HepG2 (cell line): Measurements from ENCODE around the gene OBSL1. TPM values are rescaled to one million over a fixed set of nuclear protein-coding genes. Genes with fewer than 3 reads are reported as not detected.
A peak's percentile ranks its signal among the peaks of the same experiment; 100 is the strongest.

Experiments
- ATF3 ChIP-seq: sonication (generic); formaldehyde crosslinking; IDR thresholded peaks from 2 replicates; pipeline ENCODE4 v1.4.0; 2020; ENCODE audit warnings: missing genetic modification reagents
- CCDC6 ChIP-seq: sonication (generic); formaldehyde crosslinking; IDR thresholded peaks from 2 replicates; pipeline ENCODE4 v1.8.1; 2022; ENCODE audit warnings: mild to moderate bottlenecking, missing genetic modification reagents, moderate library complexity
- CREB1 ChIP-seq, 2 experiments: fragments of 450-650 bp in 1 of 2; IDR thresholded peaks; 2 replicates each; pipeline ENCODE4 v1.6.1; 2016 to 2017; ENCODE audit warnings: control low read depth in 1 of 2, mild to moderate bottlenecking in 1 of 2, missing compliant biosample characterization in 1 of 2, missing genetic modification characterization in 1 of 2
- DRAP1 ChIP-seq: IDR thresholded peaks from 2 replicates; pipeline ENCODE4 v1.6.1; 2016; ENCODE audit warnings: missing genetic modification reagents, missing compliant biosample characterization
- EP300 ChIP-seq, 3 experiments: sonication (generic) in 1 of 3; formaldehyde crosslinking in 1 of 3; IDR thresholded peaks; 2 replicates each; pipeline versions ENCODE4 v1.5.1 to v1.6.1; 2011 to 2020; ENCODE audit warnings: low read depth in 2 of 3, low read length in 2 of 3, borderline replicate concordance in 1 of 3, improper control_type of control experiment in 1 of 3, mild to moderate bottlenecking in 1 of 3, missing genetic modification reagents in 1 of 3, moderate library complexity in 1 of 3
- GATA4 ChIP-seq: sonication (generic); IDR thresholded peaks from 2 replicates; pipeline ENCODE4 v1.6.1; 2016; ENCODE audit warnings: antibody characterized with exemption, low read depth, borderline replicate concordance
- HDAC2 ChIP-seq: sonication (generic); formaldehyde crosslinking; IDR thresholded peaks from 2 replicates; pipeline ENCODE4 v1.4.0; 2020; ENCODE audit warnings: missing genetic modification reagents
- HMGA1 ChIP-seq: sonication (generic); formaldehyde crosslinking; conservative IDR thresholded peaks from 2 replicates; pipeline ENCODE4 v1.4.0; 2020; ENCODE audit warnings: missing genetic modification reagents
- ISX ChIP-seq: sonication (generic); formaldehyde crosslinking; conservative IDR thresholded peaks from 2 replicates; pipeline ENCODE4 v1.5.0; 2020; ENCODE audit warnings: missing genetic modification reagents
- KDM6A ChIP-seq: IDR thresholded peaks from 2 replicates; pipeline ENCODE4 v1.6.1; 2016; ENCODE audit warnings: low read depth
- MTA1 ChIP-seq: sonication (generic); formaldehyde crosslinking; IDR thresholded peaks from 2 replicates; pipeline ENCODE4 v1.4.0; 2020; ENCODE audit warnings: missing genetic modification reagents, mild to moderate bottlenecking, borderline replicate concordance
- MXD4 ChIP-seq: IDR thresholded peaks from 2 replicates; pipeline ENCODE4 v1.6.1; 2016; ENCODE audit warnings: mild to moderate bottlenecking, missing biosample characterization, missing genetic modification reagents
- NR2F6 ChIP-seq, 2 experiments: IDR thresholded peaks; 2 replicates each; pipeline ENCODE4 v1.6.1; 2016; ENCODE audit warnings: antibody characterized with exemption in 1 of 2, mild to moderate bottlenecking in 1 of 2
- PBX2 ChIP-seq: IDR thresholded peaks from 2 replicates; pipeline ENCODE4 v1.6.1; 2016; ENCODE audit warnings: control low read depth
- POGZ ChIP-seq: sonication (generic); formaldehyde crosslinking; IDR thresholded peaks from 2 replicates; pipeline ENCODE4 v1.4.0; 2020; ENCODE audit warnings: mild to moderate bottlenecking, missing genetic modification reagents
- POLR2G ChIP-seq: fragments of 200-400 bp; formaldehyde crosslinking; IDR thresholded peaks from 2 replicates; pipeline ENCODE4 v1.6.1; 2018; ENCODE audit warnings: mild to moderate bottlenecking, low read depth, low read length, moderate library complexity
- RBAK ChIP-seq: sonication (generic); formaldehyde crosslinking; IDR thresholded peaks from 2 replicates; pipeline ENCODE4 v1.5.1; 2020; ENCODE audit warnings: mild to moderate bottlenecking, missing genetic modification reagents
- SOX5 ChIP-seq: IDR thresholded peaks from 2 replicates; pipeline ENCODE4 v1.6.1; 2016; ENCODE audit warnings: borderline replicate concordance
- SOX6 ChIP-seq, 2 experiments: fragments of 450-650 bp in 1 of 2; sonication (generic) in 1 of 2; formaldehyde crosslinking in 1 of 2; IDR thresholded peaks; 2 replicates each; pipeline versions ENCODE4 v1.4.0 to v1.6.1; 2017 to 2020; ENCODE audit warnings: antibody characterized with exemption in 1 of 2, mild to moderate bottlenecking in 1 of 2, missing genetic modification reagents in 1 of 2
- SP140L ChIP-seq: sonication (generic); formaldehyde crosslinking; IDR thresholded peaks from 2 replicates; pipeline ENCODE4 v1.4.0; 2020; ENCODE audit warnings: missing genetic modification reagents, borderline replicate concordance
- TFDP1 ChIP-seq: IDR thresholded peaks from 2 replicates; pipeline ENCODE4 v1.6.1; 2016; ENCODE audit warnings: missing compliant biosample characterization, missing genetic modification reagents, borderline replicate concordance
- U2AF2 ChIP-seq: fragments of 200-400 bp; formaldehyde crosslinking; IDR thresholded peaks from 2 replicates; pipeline ENCODE4 v1.6.1; 2017; ENCODE audit warnings: low read depth, mild to moderate bottlenecking, low read length
- ZFP36 ChIP-seq: fragments of 150-350 bp; IDR thresholded peaks from 2 replicates; pipeline ENCODE4 v1.6.1; 2018; ENCODE audit warnings: borderline replicate concordance, low read length, low read depth; ENCODE audit not compliant: partially characterized antibody
- ZNF552 ChIP-seq: sonication (generic); formaldehyde crosslinking; IDR thresholded peaks from 2 replicates; pipeline ENCODE4 v1.9.0; 2022; ENCODE audit warnings: missing genetic modification reagents, mild to moderate bottlenecking, borderline replicate concordance
- ZNF580 ChIP-seq: IDR thresholded peaks from 2 replicates; pipeline ENCODE4 v1.6.1; 2016; ENCODE audit warnings: low read depth, borderline replicate concordance
- ZNF773 ChIP-seq: sonication (generic); formaldehyde crosslinking; IDR thresholded peaks from 2 replicates; pipeline ENCODE4 v1.4.0; 2020; ENCODE audit warnings: missing genetic modification reagents, borderline replicate concordance
- ZSCAN9 ChIP-seq: IDR thresholded peaks from 2 replicates; pipeline ENCODE4 v1.6.1; 2016; ENCODE audit warnings: borderline replicate concordance
- polyA plus RNA-seq, 8 experiments: library from polyadenylated mRNA; depleted of rRNA in 3 of 8; stranded (reverse) in 7 of 8; unstranded in 1 of 8; fragments of >200 nt; fragmentation: Illumina TruSeq in 4 of 8; extraction: Trizol in 4 of 8; gene quantifications; 2 replicates each; pipeline versions ENCODE4 v1.2.1 to v1.2.3, GENCODE V29; 2011 to 2016; ENCODE audit warnings: low read depth in 4 of 8, missing spikeins in 1 of 8, mixed read lengths in 1 of 8; ENCODE audit not compliant: insufficient read depth in 1 of 8
- total RNA-seq, 5 experiments: library from RNA; depleted of rRNA; stranded (reverse); fragments of >200 nt; fragmentation: Illumina TruSeq; extraction: Trizol; gene quantifications; 2 replicates each; pipeline ENCODE4 v1.2.3, GENCODE V29; 2016; ENCODE audit warnings: low read depth in 1 of 5

Gene OBSL1
- total and polyA plus RNA-seq, 2 of the 13 experiments (the other 11 are each of a cell fraction or from before 2014, with no cell fraction given), result 86.7 to 218 TPM

GRCh38 chr2:219509780-219510511 lies 61.4 kb downstream of the OBSL1 start (continued):
- TF ChIP-seq TFDP1 (CRISPR knock-in tag), result no peak
- no peak for TF ChIP-seq ZNF773
- TF ChIP-seq DRAP1 (CRISPR knock-in tag), result no peak
- no peak for TF ChIP-seq ZSCAN9 (CRISPR knock-in tag)
- TF ChIP-seq SP140L (CRISPR knock-in tag), result no peak
- TF ChIP-seq U2AF2, result no peak
- TF ChIP-seq EP300 (IDR thresholded peaks at IDR 0.05; ENCODE audit: low read depth in 2 of 2, low read length in 2 of 2), result 0 out of 4 replicates have a peak, but pooled peaks of 1 of the 2 experiments have one; percentile 8
- no peak for TF ChIP-seq EP300 (CRISPR knock-in tag; IDR thresholded peaks at IDR 0.05; ENCODE audit: borderline replicate concordance)
- no peak; the same call in 1 of the 2 replicates for TF ChIP-seq POGZ
- no peak; the same call in 1 of the 2 replicates for TF ChIP-seq ZNF552 (CRISPR knock-in tag)
- no peak for TF ChIP-seq ISX (CRISPR knock-in tag)
- TF ChIP-seq CCDC6 (CRISPR knock-in tag), result no peak
- TF ChIP-seq CREB1 (IDR thresholded peaks at IDR 0.05), result no peak
- no peak for TF ChIP-seq CREB1 (CRISPR knock-in tag; IDR thresholded peaks at IDR 0.05)
- TF ChIP-seq SOX5 (CRISPR knock-in tag), result no peak
- TF ChIP-seq SOX6 (IDR thresholded peaks at IDR 0.05), result no peak
- TF ChIP-seq SOX6 (CRISPR knock-in tag; IDR thresholded peaks at IDR 0.05), result 0 out of 2 replicates have a peak, but pooled peaks have one; percentile 23
- peak; percentile 57; the same call in 1 of the 2 replicates for TF ChIP-seq ZNF580 (CRISPR knock-in tag)
- TF ChIP-seq PBX2 (CRISPR knock-in tag), result no peak
- TF ChIP-seq MXD4 (CRISPR knock-in tag), result no peak
- peak; percentile 15 for TF ChIP-seq ZFP36
- no peak for TF ChIP-seq ATF3 (CRISPR knock-in tag)
- TF ChIP-seq KDM6A, result no peak
- peak; percentile 53 for TF ChIP-seq POLR2G
- no peak for TF ChIP-seq HMGA1 (CRISPR knock-in tag)
- no peak for TF ChIP-seq HDAC2 (CRISPR knock-in tag)
- no peak for TF ChIP-seq RBAK (CRISPR knock-in tag)
- TF ChIP-seq NR2F6 (IDR thresholded peaks at IDR 0.05), result peak; percentile 56; the same call in 1 of the 2 replicates
- peak; percentile 66 for TF ChIP-seq NR2F6 (CRISPR knock-in tag; IDR thresholded peaks at IDR 0.05)
- no peak for TF ChIP-seq GATA4
- peak; percentile 35 for TF ChIP-seq MTA1 (CRISPR knock-in tag)
